Measurements from ENCODE around the gene CPLX1.
"Not testable (repeated sequence)": the region's sequence is repeated elsewhere in the genome, so short reads cannot be mapped to it uniquely, and the experiment has no call there.

CPLX1 gene

DNA sequence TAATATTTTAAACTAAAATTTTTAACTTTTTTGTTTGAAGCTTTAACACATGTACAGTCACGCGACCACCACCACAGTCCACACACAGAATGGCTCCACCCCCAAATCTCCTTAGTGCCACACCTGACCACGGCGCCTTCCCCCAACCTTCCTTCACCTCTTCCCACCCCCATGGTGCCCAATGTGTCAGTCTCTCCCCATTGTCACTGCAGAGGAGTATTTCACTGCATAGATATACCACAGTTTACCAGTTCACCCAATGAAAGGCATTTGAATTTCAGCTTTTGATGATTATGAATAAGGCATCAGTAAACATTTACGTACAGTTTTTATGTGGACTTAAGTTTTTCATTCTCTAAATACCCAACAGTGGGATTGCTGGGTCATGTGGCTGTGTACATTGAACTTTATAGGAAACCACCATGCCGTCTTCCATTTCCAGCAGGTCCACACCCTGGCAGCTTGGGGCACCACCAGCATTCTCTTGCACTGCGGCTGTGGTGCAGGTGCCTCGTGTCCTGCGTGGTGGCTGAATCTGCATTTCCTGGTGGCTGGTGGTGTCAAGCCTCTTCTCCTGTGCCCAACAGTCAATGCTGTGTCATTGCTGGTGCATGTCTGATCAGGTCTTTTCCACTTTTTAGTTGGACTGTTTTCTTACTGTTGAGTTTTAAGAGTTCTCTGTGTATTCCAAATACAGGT is 49.0 kb downstream of the CPLX1 start:
- no peak for DNase-seq (ENCODE audit: low read depth)

DNA sequence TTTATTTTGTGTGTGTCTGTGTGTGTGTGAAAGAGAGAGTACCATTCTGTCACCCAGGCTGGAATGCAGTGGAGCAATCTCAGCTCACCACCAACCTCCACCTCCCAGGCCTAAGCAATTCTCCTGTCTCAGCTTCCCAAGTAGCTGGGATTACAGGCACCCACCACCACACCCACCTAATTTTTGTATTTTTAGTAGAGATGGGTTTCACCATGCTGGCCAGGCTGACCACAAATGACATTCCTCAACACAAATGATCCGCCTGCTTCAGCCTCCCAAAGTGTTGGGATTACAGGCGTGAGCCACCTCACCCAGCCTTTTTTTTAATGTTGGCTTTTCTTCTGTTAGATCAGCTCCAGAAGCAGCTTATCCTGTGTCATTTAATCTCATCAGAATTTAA is 50.4 kb downstream of the CPLX1 start:
- DNase-seq (ENCODE audit: low read depth) = not testable (repeated sequence)

DNA sequence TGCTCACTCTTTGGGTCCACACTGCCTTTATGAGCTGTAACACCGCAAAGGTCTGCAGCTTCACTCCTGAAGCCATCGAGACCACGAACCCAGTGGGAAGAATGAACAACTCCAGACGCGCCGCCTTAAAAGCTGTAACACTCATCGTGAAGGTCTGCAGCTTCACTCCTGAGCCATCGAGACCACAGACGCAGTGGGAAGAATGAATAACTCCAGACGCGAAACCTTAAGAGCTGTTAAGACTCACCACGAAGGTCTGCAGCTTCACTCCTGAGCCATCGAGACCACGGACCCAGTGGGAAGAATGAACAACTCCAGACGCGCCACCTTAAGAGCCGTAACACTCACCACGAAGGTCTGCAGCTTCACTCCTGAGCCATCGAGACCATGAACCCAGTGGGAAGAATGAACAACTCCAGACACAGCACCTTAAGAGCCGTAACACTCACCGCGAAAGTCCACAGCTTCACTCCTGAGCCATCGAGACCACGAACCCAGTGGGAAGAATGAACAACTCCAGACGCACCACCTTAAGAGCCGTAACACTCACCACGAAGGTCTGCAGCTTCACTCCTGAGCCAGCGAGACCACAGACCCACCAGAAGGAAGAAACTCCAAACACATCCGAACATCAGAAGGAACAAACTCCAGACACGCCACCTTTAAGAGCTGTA is 51.4 kb downstream of the CPLX1 start:
- DNase-seq (ENCODE audit: low read depth) = not testable (repeated sequence)

- DNase-seq (ENCODE audit: low read depth) = no peak
Measured at GRCh38 chr4:773214-773613, 52.7 kb downstream of the CPLX1 start.

- DNase-seq (ENCODE audit: low read depth) = no peak
Measured at GRCh38 chr4:772776-773175, 53.2 kb downstream of the CPLX1 start.

DNA sequence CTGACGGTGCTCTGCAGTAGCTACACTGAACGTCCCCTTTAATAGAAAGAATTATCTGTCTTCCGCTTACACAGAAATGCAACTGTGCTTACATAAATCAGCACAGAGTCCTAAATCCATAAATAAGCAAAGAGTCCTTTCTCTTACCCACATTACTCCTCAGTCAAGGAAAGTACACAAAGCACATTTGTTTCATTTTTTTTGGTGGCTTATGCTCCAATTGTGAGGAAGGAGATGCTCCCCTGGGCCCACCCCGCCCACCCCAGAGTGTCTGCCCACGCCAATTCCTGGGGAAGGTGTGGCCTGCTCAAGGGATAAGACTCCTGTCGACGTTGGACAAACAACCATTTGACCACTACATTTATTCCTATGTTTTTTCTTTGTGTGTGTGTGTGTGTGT is 53.8 kb downstream of the CPLX1 start:
- DNase-seq (ENCODE audit: low read depth) = no peak

- no peak for DNase-seq (ENCODE audit: low read depth)
Measured at GRCh38 chr4:771464-771863, 54.5 kb downstream of the CPLX1 start.

DNA sequence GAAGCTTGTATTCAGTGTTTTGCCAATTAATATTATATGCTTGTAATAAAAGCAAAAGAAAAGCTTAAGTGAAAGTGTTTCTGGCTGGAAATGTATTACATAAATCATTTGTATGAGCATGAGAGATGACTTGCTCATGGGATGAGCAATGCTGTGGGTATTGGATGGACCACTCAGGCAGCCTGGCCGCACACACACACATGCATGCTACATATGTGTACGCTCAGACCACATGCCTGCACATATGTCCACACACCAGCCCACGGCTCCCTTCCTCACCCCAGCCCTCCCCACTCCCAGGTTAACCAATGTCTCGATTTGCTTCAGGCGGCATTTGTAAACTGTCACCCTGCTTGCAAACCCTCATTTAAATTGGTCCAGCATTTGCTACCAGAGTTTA is 55.9 kb downstream of the CPLX1 start:
- DNase-seq (ENCODE audit: low read depth) = no peak

- no peak for DNase-seq (ENCODE audit: low read depth)
Measured at GRCh38 chr4:769511-769910, 56.4 kb downstream of the CPLX1 start.

GRCh38 chr4:768995-769394 is 56.9 kb downstream of the CPLX1 start:
- DNase-seq (ENCODE audit: low read depth) = no peak

DNA sequence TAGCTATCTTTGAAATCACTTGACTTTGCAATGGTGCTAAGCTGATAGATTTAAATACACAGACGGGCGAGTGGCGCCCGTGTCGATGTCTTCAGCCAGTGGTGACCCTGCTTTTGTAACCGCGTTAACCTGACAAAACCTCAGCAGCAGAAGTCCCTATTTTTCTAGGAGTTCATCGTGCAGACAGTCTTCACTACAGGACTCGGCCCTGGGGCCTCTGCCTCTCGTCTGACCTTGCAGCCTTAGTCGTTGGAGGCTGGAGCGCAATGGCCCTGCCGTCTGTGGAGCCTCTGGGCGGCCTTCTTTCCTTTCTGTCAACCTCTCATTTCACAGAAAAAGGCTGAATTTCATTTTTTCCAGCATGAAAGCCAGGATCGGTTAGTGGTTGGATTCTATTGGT is 57.9 kb downstream of the CPLX1 start:
- no peak for DNase-seq (ENCODE audit: low read depth)

DNA sequence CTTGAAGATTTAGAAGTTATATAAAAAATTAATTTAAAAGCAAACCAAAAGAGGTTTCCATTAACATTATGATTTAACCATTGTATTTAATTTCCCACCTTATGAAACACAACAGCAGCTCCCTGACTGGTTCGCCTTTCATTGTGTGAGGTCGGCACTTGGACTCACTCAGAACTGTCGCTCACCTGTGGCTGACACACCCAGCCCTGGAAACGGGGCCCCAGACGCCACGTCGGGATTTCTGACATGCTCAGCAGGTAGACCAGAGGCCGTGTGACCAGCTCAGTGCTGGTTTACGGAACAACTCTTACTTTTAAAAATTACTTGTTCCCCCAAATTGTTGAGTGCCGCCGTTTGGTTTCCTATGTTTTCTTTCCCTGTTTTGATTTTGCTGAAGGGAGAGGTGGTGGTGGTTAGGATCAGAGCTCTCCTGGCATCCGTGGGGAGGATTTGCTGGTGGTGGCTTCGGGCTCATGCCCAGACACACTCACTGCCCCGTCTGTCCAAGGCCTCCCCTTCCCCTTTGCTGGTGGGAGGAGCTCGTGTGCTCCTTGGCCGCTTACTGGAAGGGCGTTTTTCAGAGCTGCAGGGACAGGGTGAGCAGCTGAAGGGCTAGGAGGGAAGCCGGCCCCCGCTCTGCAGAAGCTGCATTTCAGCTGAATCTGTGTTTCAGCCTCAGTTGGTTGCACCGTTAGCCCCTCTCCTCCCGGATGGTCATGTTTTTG is 59.2 kb downstream of the CPLX1 start:
- no peak for DNase-seq (ENCODE audit: low read depth)

GRCh38 chr4:766152-766515 is 59.8 kb downstream of the CPLX1 start:
- no peak for DNase-seq (ENCODE audit: low read depth)

DNA sequence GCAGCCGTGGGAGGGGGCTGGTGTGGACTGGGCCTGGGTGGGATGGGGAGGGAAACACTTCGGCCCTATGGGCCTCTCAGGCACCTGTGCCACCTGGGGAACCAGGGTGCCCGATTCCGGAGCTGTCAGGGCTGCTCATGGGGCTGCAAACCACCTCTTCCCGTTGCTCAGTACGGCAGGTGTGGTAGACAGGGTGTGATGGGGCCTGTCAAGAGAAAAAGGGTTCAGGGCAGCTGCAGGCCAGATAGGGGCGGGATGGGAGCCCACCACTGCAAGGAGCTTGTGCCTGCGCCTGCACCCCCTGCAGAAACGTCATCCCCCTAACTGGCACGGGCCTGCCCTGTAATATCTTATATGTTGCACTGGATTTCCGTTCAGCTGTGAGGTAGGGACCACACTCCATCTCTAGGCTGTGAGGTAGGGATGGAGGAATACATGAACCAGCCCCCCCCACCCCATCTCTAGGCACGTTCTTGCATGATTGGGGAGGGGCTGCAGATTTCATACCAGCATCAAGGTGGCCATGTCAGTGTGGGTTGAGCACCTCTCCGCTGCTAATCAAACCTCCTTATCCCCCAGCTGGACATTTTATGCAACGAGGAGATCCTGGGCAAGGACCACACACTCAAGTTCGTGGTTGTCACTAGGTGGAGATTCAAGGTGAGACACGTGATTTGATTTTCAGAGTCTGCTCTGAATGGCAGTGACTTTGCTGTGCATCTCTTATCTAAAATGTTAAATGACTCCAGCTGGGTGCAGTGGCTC is 61.3 kb downstream of the CPLX1 start:
- no peak for DNase-seq (ENCODE audit: low read depth)

GRCh38 chr4:763922-764321 is 62.0 kb downstream of the CPLX1 start:
- DNase-seq (ENCODE audit: low read depth) = no peak

- no peak for DNase-seq (ENCODE audit: low read depth)
Measured at GRCh38 chr4:763191-763810, 62.6 kb downstream of the CPLX1 start.

DNA sequence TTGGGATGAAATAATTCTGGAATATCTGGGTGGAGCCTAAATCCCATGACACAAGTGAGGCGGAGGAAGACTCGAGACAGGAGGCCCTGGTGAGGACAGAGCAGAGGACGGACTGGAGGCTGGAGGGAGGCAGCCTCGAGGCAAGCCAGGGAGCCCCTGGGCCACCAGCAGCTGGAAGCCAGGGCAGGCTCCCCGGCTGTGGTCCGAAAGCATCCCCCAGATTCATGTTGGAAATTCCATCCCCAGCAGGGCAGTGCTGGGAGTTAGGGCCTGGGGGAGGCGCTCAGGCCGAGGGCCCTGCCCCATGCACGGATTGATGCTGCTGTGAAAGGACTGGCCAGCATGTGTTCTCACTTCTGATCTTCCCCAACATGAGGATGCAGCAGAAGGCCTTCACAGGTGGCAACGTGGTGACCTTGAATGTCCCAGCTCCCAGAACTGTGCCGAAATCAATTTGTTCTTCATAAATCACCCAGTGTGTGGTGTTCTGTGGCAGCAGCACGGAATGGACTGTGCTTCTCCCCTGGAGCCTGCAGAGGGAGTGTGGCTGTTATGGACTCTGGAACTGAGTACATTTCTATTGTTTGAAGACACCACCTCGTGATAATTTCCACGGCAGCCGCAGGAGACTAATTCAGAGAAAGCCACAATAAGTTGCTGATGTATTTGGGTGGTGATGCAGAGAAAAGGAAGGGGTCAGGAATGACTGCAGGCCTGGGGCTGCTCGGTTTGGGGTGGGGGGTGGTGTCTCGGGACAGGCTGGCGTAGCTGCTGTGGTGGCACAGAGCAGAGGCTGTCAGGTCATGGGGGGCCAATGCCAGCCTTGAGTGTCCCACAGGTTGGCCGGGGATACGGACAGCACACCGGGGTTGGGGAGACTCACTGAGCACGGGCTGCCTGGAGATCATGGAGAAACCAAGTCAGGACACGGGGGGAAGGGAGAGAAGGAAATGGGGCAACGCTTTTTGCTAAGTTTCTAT is 63.4 kb downstream of the CPLX1 start:
- no peak for DNase-seq (ENCODE audit: low read depth)

GRCh38 chr4:761739-762138 is 64.2 kb downstream of the CPLX1 start:
- DNase-seq (ENCODE audit: low read depth) = no peak

GRCh38 chr4:761086-761485 is 64.8 kb downstream of the CPLX1 start:
- DNase-seq (ENCODE audit: low read depth) = no peak

- no peak for DNase-seq (ENCODE audit: low read depth)
Measured at GRCh38 chr4:760616-761015, 65.3 kb downstream of the CPLX1 start.

DNA sequence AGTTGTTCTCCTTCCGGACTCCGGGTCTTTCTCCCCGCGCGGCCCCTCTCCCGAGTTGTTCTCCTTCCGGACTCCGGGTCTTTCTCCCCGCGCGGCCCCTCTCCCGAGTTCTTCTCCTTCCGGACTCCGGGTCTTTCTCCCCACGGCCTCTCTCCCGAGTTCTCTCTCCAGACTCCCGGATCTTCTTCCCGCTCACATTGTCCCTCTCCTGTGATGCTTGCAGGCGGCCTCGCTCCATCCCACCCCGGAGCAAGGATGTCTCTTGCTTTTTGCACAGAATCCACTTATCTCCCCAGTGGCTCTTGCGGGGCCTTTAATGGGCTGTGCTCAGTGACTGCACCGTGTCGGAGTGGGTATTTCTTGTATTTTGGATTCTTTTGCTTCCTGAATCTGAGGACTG is 66.1 kb downstream of the CPLX1 start:
- DNase-seq (ENCODE audit: low read depth) = not testable (repeated sequence)

Data from GM04503 (cell line).